ENCODE data around the gene HOTAIR. TPM values are rescaled to one million over a fixed set of nuclear protein-coding genes. Genes with fewer than 3 reads are reported as not detected.

HOTAIR gene
- polyA plus RNA-seq, 3 donors = not detected

DNA sequence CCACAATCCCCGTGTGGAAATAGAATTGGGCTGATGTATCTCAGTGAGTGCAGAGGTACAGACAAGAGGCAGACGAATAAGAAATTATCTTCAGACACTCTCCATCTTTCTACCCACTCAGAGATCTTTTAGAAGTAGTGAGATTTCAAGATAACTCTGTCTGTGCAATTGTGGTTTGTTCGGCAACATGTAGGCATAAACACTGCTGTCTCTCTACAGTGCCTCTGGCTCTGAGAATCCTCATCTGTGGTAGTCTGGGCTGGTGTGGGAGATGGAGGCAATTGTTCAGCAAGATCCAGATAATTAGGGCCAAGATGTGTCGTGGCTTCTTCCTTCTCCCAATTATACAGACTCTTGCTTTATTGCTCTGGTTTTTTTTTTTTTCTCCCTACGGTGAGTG lies 33.0 kb downstream of the HOTAIR start:
- no CpG with 5 or more reads among the region's 5 CpGs for WGBS (ENCODE audit: insufficient coverage)
- Histone ChIP-seq H3K9me3 (replicated peaks in 1 of 2; ENCODE audit: control insufficient read depth in 1 of 2, insufficient read depth in 1 of 2, low read length in 2 of 2) (peaks cover 8 to 76% of the 10 kb centered on the region in 2 donors), H3K4me2 (replicated peaks; ENCODE audit: extremely low read depth, low read length, poor library complexity, severe bottlenecking) (no peak overlapping the region), H3K36me3 (replicated peaks in 1 of 2; ENCODE audit: control insufficient read depth in 1 of 2, insufficient read depth in 2 of 2, low read length in 2 of 2) (no peaks in the 10 kb centered on the region), H3K9ac (ENCODE audit: insufficient read depth, low read length, poor library complexity, severe bottlenecking) (no peak overlapping the region), H2AFZ (ENCODE audit: insufficient read depth, low read depth, low read length, poor library complexity, severe bottlenecking) (no peak overlapping the region), H3K27me3 (ENCODE audit: control insufficient read depth in 2 of 2, insufficient read depth in 2 of 2, low read length in 2 of 2) (peaks cover 89 to 97% of the 10 kb centered on the region in 2 donors), H3K79me2 (ENCODE audit: insufficient read depth, low read length) (no peaks in the 10 kb centered on the region), H3K4me3 (replicated peaks in 1 of 3; ENCODE audit: low read depth in 2 of 3, low read length in 3 of 3) (no peak overlapping the region), H3K27ac (ENCODE audit: low read depth in 1 of 2, low read length in 2 of 2) (no peak overlapping the region), H4K20me1 (ENCODE audit: insufficient read depth, low read length) (no peaks in the 10 kb centered on the region), H3K4me1 (ENCODE audit: control insufficient read depth in 1 of 2, insufficient read depth in 2 of 2, low read length in 2 of 2) (no peaks in the 10 kb centered on the region)
- H3K4me1 Mint-ChIP-seq = peaks cover 4% of the 10 kb centered on the region
- DNase-seq = no peak
- TF ChIP-seq, protein P1, sequence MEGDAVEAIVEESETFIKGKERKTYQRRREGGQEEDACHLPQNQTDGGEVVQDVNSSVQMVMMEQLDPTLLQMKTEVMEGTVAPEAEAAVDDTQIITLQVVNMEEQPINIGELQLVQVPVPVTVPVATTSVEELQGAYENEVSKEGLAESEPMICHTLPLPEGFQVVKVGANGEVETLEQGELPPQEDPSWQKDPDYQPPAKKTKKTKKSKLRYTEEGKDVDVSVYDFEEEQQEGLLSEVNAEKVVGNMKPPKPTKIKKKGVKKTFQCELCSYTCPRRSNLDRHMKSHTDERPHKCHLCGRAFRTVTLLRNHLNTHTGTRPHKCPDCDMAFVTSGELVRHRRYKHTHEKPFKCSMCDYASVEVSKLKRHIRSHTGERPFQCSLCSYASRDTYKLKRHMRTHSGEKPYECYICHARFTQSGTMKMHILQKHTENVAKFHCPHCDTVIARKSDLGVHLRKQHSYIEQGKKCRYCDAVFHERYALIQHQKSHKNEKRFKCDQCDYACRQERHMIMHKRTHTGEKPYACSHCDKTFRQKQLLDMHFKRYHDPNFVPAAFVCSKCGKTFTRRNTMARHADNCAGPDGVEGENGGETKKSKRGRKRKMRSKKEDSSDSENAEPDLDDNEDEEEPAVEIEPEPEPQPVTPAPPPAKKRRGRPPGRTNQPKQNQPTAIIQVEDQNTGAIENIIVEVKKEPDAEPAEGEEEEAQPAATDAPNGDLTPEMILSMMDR (IDR thresholded peaks at IDR 0.05) = no peak
- peaks cover 6 to 45% (median 30%) of the 10 kb centered on the region in 7 donors for H3K9me3 Mint-ChIP-seq
- intact Hi-C loops (cut with micrococcal nuclease) = no loop called here
- no peak overlapping the region for H3K27ac Mint-ChIP-seq
- H3K27me3 Mint-ChIP-seq (ENCODE audit: low read depth in 3 of 3) = peaks cover 94 to 97% (median 95%) of the 10 kb centered on the region in 3 donors
- H3K4me3 Mint-ChIP-seq = peak overlapping the region in 1 of 2 donors; percentile 59
- peaks cover 2 to 7% of the 10 kb centered on the region in 2 donors for H3K36me3 Mint-ChIP-seq

GRCh38 chr12:53941187-53941586 lies 33.6 kb downstream of the HOTAIR start:
- H3K4me1 ChIP-seq (ENCODE audit: control insufficient read depth in 1 of 2, insufficient read depth in 2 of 2, low read length in 2 of 2) = no peaks in the 10 kb centered on the region
- H4K20me1 ChIP-seq (ENCODE audit: insufficient read depth, low read length) = no peaks in the 10 kb centered on the region
- Mint-ChIP-seq H3K4me1 (peaks cover 4% of the 10 kb centered on the region), H3K36me3 (peaks cover 2 to 7% of the 10 kb centered on the region in 2 donors), H3K4me3 (peak overlapping the region in 1 of 2 donors; percentile 59), H3K27ac (no peak overlapping the region), H3K27me3 (ENCODE audit: low read depth in 3 of 3) (peaks cover 94 to 97% (median 95%) of the 10 kb centered on the region in 3 donors), H3K9me3 (peaks cover 6 to 44% (median 30%) of the 10 kb centered on the region in 7 donors)
- no peaks in the 10 kb centered on the region for H3K36me3 ChIP-seq (replicated peaks in 1 of 2; ENCODE audit: control insufficient read depth in 1 of 2, insufficient read depth in 2 of 2, low read length in 2 of 2)
- H3K27ac ChIP-seq (ENCODE audit: low read depth in 1 of 2, low read length in 2 of 2) = no peak overlapping the region
- H3K79me2 ChIP-seq (ENCODE audit: insufficient read depth, low read length) = no peaks in the 10 kb centered on the region
- H2AFZ ChIP-seq (ENCODE audit: insufficient read depth, low read depth, low read length, poor library complexity, severe bottlenecking) = no peak overlapping the region
- TF ChIP-seq, protein P1 (IDR thresholded peaks at IDR 0.05) = no peak
- DNase-seq = no peak
- no peak overlapping the region for H3K4me2 ChIP-seq (replicated peaks; ENCODE audit: extremely low read depth, low read length, poor library complexity, severe bottlenecking)
- H3K9me3 ChIP-seq (replicated peaks in 1 of 2; ENCODE audit: control insufficient read depth in 1 of 2, insufficient read depth in 1 of 2, low read length in 2 of 2) = peaks cover 8 to 77% of the 10 kb centered on the region in 2 donors
- peaks cover 90 to 97% of the 10 kb centered on the region in 2 donors for H3K27me3 ChIP-seq (ENCODE audit: control insufficient read depth in 2 of 2, insufficient read depth in 2 of 2, low read length in 2 of 2)
- H3K9ac ChIP-seq (ENCODE audit: insufficient read depth, low read length, poor library complexity, severe bottlenecking) = no peak overlapping the region
- intact Hi-C loops (cut with micrococcal nuclease) = no loop called here
- no peak overlapping the region for H3K4me3 ChIP-seq (replicated peaks in 1 of 3; ENCODE audit: low read depth in 2 of 3, low read length in 3 of 3)
